Neural cell (in vitro differentiated cells): ENCODE results near the gene FBN1. TPM values are rescaled to one million over a fixed set of nuclear protein-coding genes. Genes with fewer than 3 reads are reported as not detected.

Source experiments
- H2AFZ ChIP-seq: fragments of 200-600, 300-800 bp; sonication (generic), shearing (Covaris generic); 2 replicates; pipeline ENCODE4 v1.6.0; 2014; ENCODE audit warnings: low read depth, mild to moderate bottlenecking, antibody characterized with exemption, low read length, moderate library complexity
- H3F3A ChIP-seq: fragments of 200-600 bp; shearing (Covaris generic); 2 replicates; pipeline ENCODE4 v1.6.1; 2016; ENCODE audit warnings: mild to moderate bottlenecking, moderate library complexity, mixed read lengths, antibody characterized with exemption, low read length; ENCODE audit not compliant: insufficient read depth, poor library complexity, severe bottlenecking
- H3K27ac ChIP-seq: fragments of 200-600, 300-800 bp; sonication (generic), shearing (Covaris generic); 2 replicates; pipeline ENCODE4 v1.5.1; 2014; ENCODE audit warnings: mild to moderate bottlenecking, low read length, moderate library complexity
- H3K27me3 ChIP-seq: fragments of 300-800, 200-600 bp; sonication (generic), shearing (Covaris generic); 2 replicates; pipeline ENCODE4 v1.6.0; 2014; ENCODE audit warnings: mild to moderate bottlenecking, low read depth, low read length, moderate library complexity; ENCODE audit not compliant: insufficient read depth
- H3K36me3 ChIP-seq: fragments of 300-800, 200-600 bp; sonication (generic), shearing (Covaris generic); 2 replicates; pipeline ENCODE4 v1.5.1; 2014; ENCODE audit warnings: mild to moderate bottlenecking, antibody characterized with exemption, low read length, moderate library complexity; ENCODE audit not compliant: insufficient read depth
- H3K4me2 ChIP-seq: fragments of 300-800, 200-600 bp; sonication (generic), shearing (Covaris generic); 2 replicates; pipeline ENCODE4 v1.6.0; 2014; ENCODE audit warnings: mild to moderate bottlenecking, low read length
- H3K4me3 ChIP-seq: fragments of 300-800, 200-600 bp; sonication (generic), shearing (Covaris generic); 2 replicates; pipeline ENCODE4 v1.5.1; 2014; ENCODE audit warnings: mild to moderate bottlenecking, low read length, moderate library complexity
- H3K79me2 ChIP-seq: fragments of 200-600 bp; shearing (Covaris generic); replicated peaks from 2 replicates; pipeline ENCODE4 v1.6.0; 2014; ENCODE audit warnings: mild to moderate bottlenecking, low read length, moderate library complexity; ENCODE audit not compliant: insufficient read depth
- H3K9ac ChIP-seq: fragments of 300-800, 200-600 bp; sonication (generic), shearing (Covaris generic); 2 replicates; pipeline ENCODE4 v1.6.1; 2016; ENCODE audit warnings: mild to moderate bottlenecking, low read length, mixed read lengths
- H3K9me2 ChIP-seq: fragments of 200-600 bp; shearing (Covaris generic); 2 replicates; pipeline ENCODE4 v1.6.1; 2016; ENCODE audit warnings: mild to moderate bottlenecking, low read length, mixed read lengths; ENCODE audit not compliant: insufficient read depth
- H3K9me3 ChIP-seq: fragments of 200-600, 300-800 bp; sonication (generic), shearing (Covaris generic); 2 replicates; pipeline ENCODE4 v1.6.1; 2016; ENCODE audit warnings: mild to moderate bottlenecking, mixed run types, low read length, moderate library complexity, mixed read lengths
- H4K20me1 ChIP-seq: fragments of 200-600 bp; shearing (Covaris generic); 2 replicates; pipeline ENCODE4 v1.6.1; 2016; ENCODE audit warnings: mild to moderate bottlenecking, mixed run types; ENCODE audit not compliant: insufficient read depth
- CTCF ChIP-seq: fragments of 450-650 bp; IDR thresholded peaks from 2 replicates; pipeline ENCODE4 v1.5.1; 2014; ENCODE audit warnings: antibody characterized with exemption, mild to moderate bottlenecking, moderate library complexity; ENCODE audit not compliant: poor library complexity, severe bottlenecking
- EP300 ChIP-seq: fragments of 450-650 bp; conservative IDR thresholded peaks from 2 replicates; pipeline ENCODE4 v1.6.1; 2014; ENCODE audit warnings: antibody characterized with exemption, mild to moderate bottlenecking, moderate library complexity; ENCODE audit not compliant: poor library complexity, severe bottlenecking
- EZH2 ChIP-seq: fragments of 200-600, 300-800 bp; shearing (Covaris generic), sonication (generic); IDR thresholded peaks from 2 replicates; pipeline ENCODE4 v1.6.1; 2014; ENCODE audit warnings: antibody characterized with exemption, low read length, borderline replicate concordance, mild to moderate bottlenecking; ENCODE audit not compliant: insufficient read depth, poor library complexity, severe bottlenecking
- MXI1 ChIP-seq: fragments of 450-650 bp; conservative IDR thresholded peaks from 2 replicates; pipeline ENCODE4 v1.6.1; 2014; ENCODE audit warnings: antibody characterized with exemption, mild to moderate bottlenecking; ENCODE audit not compliant: poor library complexity, severe bottlenecking
- POLR2AphosphoS5 ChIP-seq: IDR thresholded peaks from 2 replicates; pipeline ENCODE4 v1.6.1; 2012
- RAD21 ChIP-seq: fragments of 450-650 bp; conservative IDR thresholded peaks from 2 replicates; pipeline ENCODE4 v1.6.1; 2014; ENCODE audit warnings: antibody characterized with exemption, mild to moderate bottlenecking, moderate library complexity
- SMC3 ChIP-seq: fragments of 450-650 bp; conservative IDR thresholded peaks from 2 replicates; pipeline ENCODE4 v1.6.1; 2014; ENCODE audit warnings: antibody characterized with exemption, mild to moderate bottlenecking, moderate library complexity; ENCODE audit not compliant: poor library complexity
- TAF1 ChIP-seq: IDR thresholded peaks from 2 replicates; pipeline ENCODE4 v1.6.1; 2012; ENCODE audit warnings: low read depth
- polyA plus RNA-seq: library from polyadenylated mRNA; depleted of rRNA; stranded (reverse); fragments of >200 nt; gene quantifications from 2 replicates; pipeline ENCODE4 v1.2.3, GENCODE V29; 2014
- TF ChIP-seq, protein P1 (sequence below): IDR thresholded peaks from 2 replicates; pipeline ENCODE4 v1.6.1; 2012; ENCODE audit warnings: borderline replicate concordance

FBN1 gene
- polyA plus RNA-seq, 1 donor from 2014 or later, result 22.0 TPM

DNA sequence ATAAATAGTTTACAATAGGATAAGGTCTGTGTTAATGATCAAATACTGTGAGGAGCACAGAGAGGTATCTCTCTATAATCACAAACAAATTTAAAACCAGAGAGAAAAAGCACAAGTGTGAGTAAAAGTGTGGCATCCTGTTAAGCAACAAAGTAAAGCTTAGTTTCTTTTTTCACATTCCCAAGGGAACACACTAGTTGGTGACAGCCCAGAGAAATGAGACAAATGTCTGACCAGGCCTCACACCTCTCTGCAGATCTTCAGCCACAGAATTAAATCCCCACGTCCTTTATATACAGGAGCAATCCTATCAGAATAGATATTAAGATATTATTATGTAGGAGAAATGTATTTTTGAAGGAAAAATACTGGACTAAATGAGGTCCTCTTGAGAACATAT lies 2.7 kb downstream of the FBN1 start:
- peak overlapping the region; percentile 95 for H3K4me3 ChIP-seq
- no peaks in the 10 kb centered on the region for H4K20me1 ChIP-seq
- H3K9me3 ChIP-seq, result no peaks in the 10 kb centered on the region
- H3K4me2 ChIP-seq, result no peak overlapping the region
- H3K79me2 ChIP-seq, result no peaks in the 10 kb centered on the region
- no peaks in the 10 kb centered on the region for H3K36me3 ChIP-seq
- no peak overlapping the region for H3K27ac ChIP-seq
- TF ChIP-seq EZH2 (no peak), EP300 (no peak), SMC3 (no peak), RAD21 (no peak), POLR2AphosphoS5 (no peak), CTCF (no peak), TAF1 (no peak), MXI1 (no peak)
- TF ChIP-seq, protein P1, sequence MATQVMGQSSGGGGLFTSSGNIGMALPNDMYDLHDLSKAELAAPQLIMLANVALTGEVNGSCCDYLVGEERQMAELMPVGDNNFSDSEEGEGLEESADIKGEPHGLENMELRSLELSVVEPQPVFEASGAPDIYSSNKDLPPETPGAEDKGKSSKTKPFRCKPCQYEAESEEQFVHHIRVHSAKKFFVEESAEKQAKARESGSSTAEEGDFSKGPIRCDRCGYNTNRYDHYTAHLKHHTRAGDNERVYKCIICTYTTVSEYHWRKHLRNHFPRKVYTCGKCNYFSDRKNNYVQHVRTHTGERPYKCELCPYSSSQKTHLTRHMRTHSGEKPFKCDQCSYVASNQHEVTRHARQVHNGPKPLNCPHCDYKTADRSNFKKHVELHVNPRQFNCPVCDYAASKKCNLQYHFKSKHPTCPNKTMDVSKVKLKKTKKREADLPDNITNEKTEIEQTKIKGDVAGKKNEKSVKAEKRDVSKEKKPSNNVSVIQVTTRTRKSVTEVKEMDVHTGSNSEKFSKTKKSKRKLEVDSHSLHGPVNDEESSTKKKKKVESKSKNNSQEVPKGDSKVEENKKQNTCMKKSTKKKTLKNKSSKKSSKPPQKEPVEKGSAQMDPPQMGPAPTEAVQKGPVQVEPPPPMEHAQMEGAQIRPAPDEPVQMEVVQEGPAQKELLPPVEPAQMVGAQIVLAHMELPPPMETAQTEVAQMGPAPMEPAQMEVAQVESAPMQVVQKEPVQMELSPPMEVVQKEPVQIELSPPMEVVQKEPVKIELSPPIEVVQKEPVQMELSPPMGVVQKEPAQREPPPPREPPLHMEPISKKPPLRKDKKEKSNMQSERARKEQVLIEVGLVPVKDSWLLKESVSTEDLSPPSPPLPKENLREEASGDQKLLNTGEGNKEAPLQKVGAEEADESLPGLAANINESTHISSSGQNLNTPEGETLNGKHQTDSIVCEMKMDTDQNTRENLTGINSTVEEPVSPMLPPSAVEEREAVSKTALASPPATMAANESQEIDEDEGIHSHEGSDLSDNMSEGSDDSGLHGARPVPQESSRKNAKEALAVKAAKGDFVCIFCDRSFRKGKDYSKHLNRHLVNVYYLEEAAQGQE, result no peak
- H3K27me3 ChIP-seq, result peaks cover 8% of the 10 kb centered on the region
- H3F3A ChIP-seq, result no peaks in the 10 kb centered on the region
- no peaks in the 10 kb centered on the region for H3K9me2 ChIP-seq
- no peak overlapping the region for H3K9ac ChIP-seq
- no peak overlapping the region for H2AFZ ChIP-seq

- Histone ChIP-seq H3K4me2 (no peak overlapping the region), H3K4me3 (no peak overlapping the region), H3K36me3 (no peaks in the 10 kb centered on the region), H3K9ac (no peak overlapping the region), H3K79me2 (no peaks in the 10 kb centered on the region), H3K9me3 (no peaks in the 10 kb centered on the region), H4K20me1 (no peaks in the 10 kb centered on the region), H3K9me2 (no peaks in the 10 kb centered on the region), H3F3A (no peaks in the 10 kb centered on the region), H3K27ac (no peak overlapping the region), H3K27me3 (peaks cover 8% of the 10 kb centered on the region), H2AFZ (no peak overlapping the region)
- peak; percentile 29 for TF ChIP-seq CTCF
- peak; percentile 36 for TF ChIP-seq RAD21
- TF ChIP-seq, protein P1, result no peak
These were observed 4.1 kb downstream of the FBN1 start for GRCh38 chr15:48641416-48641815.
